ENCODE data around the gene UQCRH.

The UQCRH gene

GRCh38 chr1:46303038-46303871, at the start of gene UQCRH, which contains the start of gene LRRC41:
Gene UQCRH (plus strand): TSS chr1:46303698. CDS start chr1:46303767, 69 bp downstream.
Gene LRRC41 (minus strand): TSS chr1:46303616. CDS start chr1:46303322, 294 bp downstream.
- Mint-ChIP-seq H3K27ac (peak within 1 kb of the TSS; percentile 100), H3K4me3 (peak within 1 kb of the TSS; percentile 99), H3K36me3 (ENCODE audit: low read depth) (peaks cover 18% of the 10 kb centered on the region), H3K9me3 (no peaks in the 10 kb centered on the region), H3K4me1 (peaks cover 62% of the 10 kb centered on the region), H3K27me3 (ENCODE audit: low read depth, poor library complexity) (no peaks in the 10 kb centered on the region)
- TF ChIP-seq, protein P1, sequence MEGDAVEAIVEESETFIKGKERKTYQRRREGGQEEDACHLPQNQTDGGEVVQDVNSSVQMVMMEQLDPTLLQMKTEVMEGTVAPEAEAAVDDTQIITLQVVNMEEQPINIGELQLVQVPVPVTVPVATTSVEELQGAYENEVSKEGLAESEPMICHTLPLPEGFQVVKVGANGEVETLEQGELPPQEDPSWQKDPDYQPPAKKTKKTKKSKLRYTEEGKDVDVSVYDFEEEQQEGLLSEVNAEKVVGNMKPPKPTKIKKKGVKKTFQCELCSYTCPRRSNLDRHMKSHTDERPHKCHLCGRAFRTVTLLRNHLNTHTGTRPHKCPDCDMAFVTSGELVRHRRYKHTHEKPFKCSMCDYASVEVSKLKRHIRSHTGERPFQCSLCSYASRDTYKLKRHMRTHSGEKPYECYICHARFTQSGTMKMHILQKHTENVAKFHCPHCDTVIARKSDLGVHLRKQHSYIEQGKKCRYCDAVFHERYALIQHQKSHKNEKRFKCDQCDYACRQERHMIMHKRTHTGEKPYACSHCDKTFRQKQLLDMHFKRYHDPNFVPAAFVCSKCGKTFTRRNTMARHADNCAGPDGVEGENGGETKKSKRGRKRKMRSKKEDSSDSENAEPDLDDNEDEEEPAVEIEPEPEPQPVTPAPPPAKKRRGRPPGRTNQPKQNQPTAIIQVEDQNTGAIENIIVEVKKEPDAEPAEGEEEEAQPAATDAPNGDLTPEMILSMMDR (IDR thresholded peaks at IDR 0.05) = no peak
- peak; percentile 94 for DNase-seq

- no peak for DNase-seq
- peaks cover 9% of the 10 kb centered on the region for H3K4me1 Mint-ChIP-seq
- TF ChIP-seq, protein P1 (IDR thresholded peaks at IDR 0.05) = no peak
- H3K9me3 Mint-ChIP-seq = no peaks in the 10 kb centered on the region
- peaks cover 56% of the 10 kb centered on the region for H3K36me3 Mint-ChIP-seq (ENCODE audit: low read depth)
- no peaks in the 10 kb centered on the region for H3K27me3 Mint-ChIP-seq (ENCODE audit: low read depth, poor library complexity)
- H3K27ac Mint-ChIP-seq = peak overlapping the region; percentile 21
- no peak overlapping the region for H3K4me3 Mint-ChIP-seq
These were observed 48.8 kb upstream of the UQCRH start for GRCh38 chr1:46254668-46255067.

- Mint-ChIP-seq H3K4me3 (no peak overlapping the region), H3K27ac (no peak overlapping the region), H3K4me1 (peaks cover 6% of the 10 kb centered on the region), H3K9me3 (no peaks in the 10 kb centered on the region), H3K36me3 (ENCODE audit: low read depth) (peaks cover 59% of the 10 kb centered on the region), H3K27me3 (ENCODE audit: low read depth, poor library complexity) (no peaks in the 10 kb centered on the region)
- no peak for DNase-seq
- TF ChIP-seq, protein P1 (IDR thresholded peaks at IDR 0.05) = no peak
These were observed 47.0 kb upstream of the UQCRH start for GRCh38 chr1:46256523-46256922.

- no peak for DNase-seq
- Mint-ChIP-seq H3K27ac (no peak overlapping the region), H3K4me3 (no peak overlapping the region), H3K9me3 (no peaks in the 10 kb centered on the region), H3K27me3 (ENCODE audit: low read depth, poor library complexity) (no peaks in the 10 kb centered on the region), H3K36me3 (ENCODE audit: low read depth) (peaks cover 57% of the 10 kb centered on the region), H3K4me1 (no peaks in the 10 kb centered on the region)
- TF ChIP-seq, protein P1 (IDR thresholded peaks at IDR 0.05) = no peak
These were observed 41.0 kb upstream of the UQCRH start for GRCh38 chr1:46262508-46262907.

DNA sequence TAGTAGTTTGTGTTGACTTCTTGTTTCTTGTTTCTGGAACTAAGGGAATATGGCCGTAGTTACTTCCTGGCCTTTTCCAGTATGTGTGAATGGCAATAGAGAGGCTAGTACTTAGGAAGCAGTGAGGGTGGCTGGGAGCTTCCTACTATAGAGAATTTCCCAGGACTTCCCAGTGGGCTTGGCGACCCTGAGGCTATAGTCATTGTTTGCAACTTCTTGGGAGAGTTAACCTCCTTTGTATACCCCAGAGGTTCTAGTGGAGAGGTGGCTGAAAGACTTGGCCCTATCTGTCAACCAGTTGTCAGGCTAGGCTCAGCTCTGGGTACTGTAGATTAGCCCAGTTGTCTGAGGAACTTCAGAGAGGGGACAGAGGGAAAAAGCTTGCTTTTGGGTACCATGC, 40.4 kb upstream of the UQCRH start:
- no peaks in the 10 kb centered on the region for H3K4me1 Mint-ChIP-seq
- peaks cover 59% of the 10 kb centered on the region for H3K36me3 Mint-ChIP-seq (ENCODE audit: low read depth)
- H3K27me3 Mint-ChIP-seq (ENCODE audit: low read depth, poor library complexity) = no peaks in the 10 kb centered on the region
- no peak overlapping the region for H3K4me3 Mint-ChIP-seq
- peak overlapping the region; percentile 55 for H3K27ac Mint-ChIP-seq
- TF ChIP-seq, protein P1 (IDR thresholded peaks at IDR 0.05) = no peak
- DNase-seq = no peak
- H3K9me3 Mint-ChIP-seq = no peaks in the 10 kb centered on the region

DNA sequence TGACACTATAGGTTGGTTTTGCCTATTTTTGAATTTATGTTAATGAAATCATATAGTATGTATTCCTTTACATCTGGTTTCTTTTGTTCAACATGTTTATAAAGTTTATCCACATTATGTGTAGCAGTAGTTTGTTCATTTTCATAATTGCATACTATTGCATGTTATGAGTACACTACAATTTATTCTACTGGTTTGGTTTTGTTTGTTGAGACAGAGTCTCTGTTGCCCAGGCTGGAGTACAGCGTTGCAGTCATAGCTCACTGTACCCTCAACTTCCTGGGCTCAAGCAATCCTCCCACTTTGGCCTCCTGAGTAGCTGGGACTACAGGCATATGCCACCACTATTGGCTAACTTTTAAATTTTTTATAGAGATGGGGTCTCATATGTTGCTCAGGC, 34.9 kb upstream of the UQCRH start:
- H3K4me3 Mint-ChIP-seq = no peak overlapping the region
- no peaks in the 10 kb centered on the region for H3K27me3 Mint-ChIP-seq (ENCODE audit: low read depth, poor library complexity)
- no peaks in the 10 kb centered on the region for H3K9me3 Mint-ChIP-seq
- H3K27ac Mint-ChIP-seq = no peak overlapping the region
- H3K4me1 Mint-ChIP-seq = peaks cover 9% of the 10 kb centered on the region
- no peak for DNase-seq
- peaks cover 62% of the 10 kb centered on the region for H3K36me3 Mint-ChIP-seq (ENCODE audit: low read depth)
- TF ChIP-seq, protein P1 (IDR thresholded peaks at IDR 0.05) = no peak
